GM21825 (cell line): ENCODE data around the gene CPXM2.

Experiments
- ATAC-seq: cut with Tn5 transposase; IDR thresholded peaks from one replicate; pipeline ENCODE4 v1.9.1; 2021; ENCODE audit warnings: mild to moderate bottlenecking, moderate library complexity; ENCODE audit not compliant: unreplicated experiment

The CPXM2 gene

DNA sequence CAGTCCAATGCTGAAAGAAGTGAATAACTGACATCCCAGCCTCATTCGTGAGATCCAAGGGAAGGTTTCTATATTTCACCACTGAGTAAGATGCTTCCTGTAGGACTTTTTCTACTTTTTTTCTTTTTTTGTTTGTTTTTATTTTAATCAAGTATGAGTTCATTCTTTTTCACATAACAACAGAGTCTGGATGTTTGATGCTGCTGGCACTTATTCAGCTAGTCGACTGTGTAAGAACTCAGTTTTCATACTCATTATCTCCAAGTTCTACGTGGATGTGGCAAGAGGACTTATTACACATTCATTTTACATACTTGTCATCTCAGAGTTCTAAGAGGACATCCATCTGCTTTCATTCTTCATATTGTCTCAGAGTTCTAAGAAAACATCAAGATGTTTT is 86.9 kb downstream of the CPXM2 start:
- no peak for ATAC-seq

DNA sequence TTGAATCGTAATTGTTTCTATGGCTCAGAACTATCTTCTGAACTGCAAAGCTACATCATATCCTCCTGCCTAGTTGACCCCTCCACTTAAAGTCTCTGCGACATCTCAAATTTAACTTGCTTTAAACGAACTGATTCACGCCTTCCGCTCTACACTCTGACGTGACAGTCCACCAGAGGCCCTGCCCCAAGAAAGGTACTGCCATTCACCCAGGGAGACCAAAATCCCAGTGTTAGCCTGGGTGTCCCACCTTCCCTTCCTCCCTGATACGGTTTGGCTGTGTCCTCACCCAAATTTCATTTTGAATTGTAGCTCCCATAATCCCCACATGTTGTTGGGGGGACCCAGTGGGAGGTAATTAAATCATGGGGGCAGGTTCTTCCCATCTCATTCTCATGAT is 90.8 kb downstream of the CPXM2 start:
- ATAC-seq: no peak

DNA sequence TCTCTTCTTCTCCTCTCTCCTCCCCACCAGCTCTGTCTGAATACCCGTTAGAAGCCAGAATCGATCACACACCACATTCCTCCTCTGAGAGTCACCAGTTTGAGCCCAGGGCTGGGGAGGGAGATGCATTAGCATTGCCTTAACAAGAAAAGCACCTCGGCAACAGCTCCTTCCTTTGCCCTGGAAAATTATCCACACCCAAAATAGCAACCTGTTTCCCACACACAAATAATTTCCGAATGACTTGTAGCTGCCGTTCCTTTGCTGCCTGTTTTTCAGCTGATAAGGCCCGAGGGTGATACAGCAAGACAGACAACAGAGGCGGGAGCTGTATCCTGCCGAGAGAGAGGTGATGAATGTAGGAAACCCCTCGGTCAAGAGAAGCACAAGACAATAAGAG is 91.3 kb downstream of the CPXM2 start:
- ATAC-seq: no peak

DNA sequence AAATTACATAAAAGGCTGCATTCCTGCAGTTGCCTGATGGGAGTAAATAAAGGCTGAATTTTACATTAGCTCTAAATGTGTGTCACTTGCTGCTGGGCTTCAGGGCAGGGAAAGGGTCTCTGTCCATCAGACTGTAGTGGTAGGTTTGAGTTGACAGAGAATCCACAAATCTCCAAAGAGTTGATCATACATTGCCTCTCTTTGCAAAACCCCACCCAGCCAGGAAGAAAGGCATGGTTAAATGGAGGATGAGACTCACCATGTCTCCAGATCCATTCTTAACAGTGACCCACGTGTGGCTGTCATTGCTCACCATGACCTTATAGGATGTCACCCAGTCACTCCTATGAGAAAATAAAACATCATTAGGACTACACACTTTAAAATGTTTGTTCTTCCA is 92.8 kb downstream of the CPXM2 start:
- no peak for ATAC-seq

DNA sequence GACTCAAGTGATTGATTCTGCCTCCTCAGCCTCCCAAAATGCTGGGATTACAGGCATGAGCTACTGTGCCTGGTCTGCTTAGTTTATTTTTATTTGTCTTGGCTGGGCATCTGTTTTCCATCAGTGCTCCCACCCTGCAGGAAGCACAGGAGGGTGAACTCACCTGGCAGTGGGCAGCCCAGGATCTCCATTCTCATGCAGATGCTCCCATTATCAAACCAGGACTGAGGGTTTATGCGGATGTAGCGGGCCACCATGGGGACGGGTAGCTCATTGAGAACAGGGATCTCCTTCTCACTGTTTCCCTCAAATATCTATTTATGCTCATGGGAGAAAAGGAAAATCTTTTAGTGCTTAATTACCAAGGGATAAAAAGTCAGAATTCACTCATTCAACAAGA is 93.8 kb downstream of the CPXM2 start:
- no peak for ATAC-seq

DNA sequence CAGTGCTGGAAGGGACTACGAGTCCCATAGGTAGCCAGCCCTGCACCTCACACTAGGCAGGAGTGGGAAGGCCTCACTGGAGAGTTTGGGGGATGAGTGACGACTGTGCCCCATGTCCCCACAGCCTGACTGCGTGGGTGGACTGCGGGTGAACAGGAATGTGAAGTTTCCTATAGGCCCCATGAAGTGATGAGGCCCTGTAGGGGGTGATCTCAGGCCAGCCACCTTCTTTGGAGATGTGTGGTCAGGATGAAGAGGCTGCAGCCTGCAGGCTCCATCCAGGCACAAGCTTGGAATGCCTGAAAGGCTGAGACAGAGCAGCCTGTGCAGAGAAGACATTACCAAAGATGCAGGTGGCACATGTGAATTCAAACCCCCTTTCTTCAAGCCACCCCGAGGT is 94.9 kb downstream of the CPXM2 start:
- ATAC-seq: no peak

DNA sequence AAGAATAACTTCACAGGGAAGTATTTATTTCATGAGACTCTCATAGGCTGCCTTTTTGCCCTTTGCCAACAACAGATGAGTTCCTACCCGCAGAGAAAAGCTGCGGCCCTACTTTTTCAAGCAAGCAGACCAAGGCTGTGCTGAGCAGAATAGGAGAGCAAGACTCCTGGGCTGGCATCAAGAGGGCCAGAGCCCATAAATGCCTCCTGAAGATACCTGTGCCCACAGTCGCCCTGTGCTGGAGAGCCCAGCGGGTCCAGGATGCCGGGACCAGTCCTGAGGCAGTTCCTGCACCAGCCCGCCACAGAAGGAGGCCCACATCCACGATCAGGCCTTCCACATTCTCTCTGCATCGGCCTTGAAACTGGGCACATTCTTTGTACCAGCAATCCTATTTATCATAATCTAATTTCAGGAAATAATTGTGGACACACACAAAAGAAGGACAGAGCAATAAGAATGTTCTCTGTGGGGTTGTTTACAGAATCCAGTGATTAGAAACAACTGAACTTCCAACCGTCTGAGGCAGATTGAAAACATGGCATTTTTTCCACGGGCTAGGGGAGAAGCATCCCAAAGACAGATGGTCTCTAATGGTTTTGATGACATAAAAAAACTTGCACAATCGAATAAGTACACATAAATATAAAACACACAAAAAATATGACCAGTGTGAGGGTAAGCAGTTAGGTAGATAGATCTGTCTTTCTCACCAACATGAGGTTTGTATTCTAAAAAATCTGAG is 95.6 kb downstream of the CPXM2 start:
- no peak for ATAC-seq

DNA sequence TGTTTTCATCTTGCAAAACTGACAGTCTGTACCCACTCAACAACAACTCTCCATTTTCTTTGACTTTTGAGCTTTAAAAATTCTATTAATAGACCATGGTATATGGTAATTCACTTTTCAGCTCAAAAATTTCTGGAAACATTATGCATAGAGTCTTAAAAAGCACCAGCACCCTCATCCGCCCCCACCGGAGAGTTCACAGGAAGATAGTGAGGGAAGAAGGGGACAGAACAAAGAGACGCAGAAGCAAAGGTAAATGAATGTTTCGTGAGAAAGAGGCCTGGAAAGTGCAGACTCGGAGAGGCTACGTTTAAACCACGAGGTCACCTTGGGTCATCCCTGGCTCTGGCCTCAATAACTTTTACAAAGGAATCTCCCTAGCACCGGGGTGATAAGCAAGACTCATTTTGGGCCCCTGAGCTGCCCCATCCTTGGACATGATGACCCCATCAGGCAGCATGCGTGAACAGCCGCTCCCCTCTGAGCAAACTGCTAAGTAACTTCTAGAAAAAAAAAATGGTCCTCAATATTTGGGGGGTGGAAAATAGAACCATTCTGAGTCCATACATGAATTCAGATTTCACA is 96.3 kb downstream of the CPXM2 start:
- ATAC-seq: no peak

DNA sequence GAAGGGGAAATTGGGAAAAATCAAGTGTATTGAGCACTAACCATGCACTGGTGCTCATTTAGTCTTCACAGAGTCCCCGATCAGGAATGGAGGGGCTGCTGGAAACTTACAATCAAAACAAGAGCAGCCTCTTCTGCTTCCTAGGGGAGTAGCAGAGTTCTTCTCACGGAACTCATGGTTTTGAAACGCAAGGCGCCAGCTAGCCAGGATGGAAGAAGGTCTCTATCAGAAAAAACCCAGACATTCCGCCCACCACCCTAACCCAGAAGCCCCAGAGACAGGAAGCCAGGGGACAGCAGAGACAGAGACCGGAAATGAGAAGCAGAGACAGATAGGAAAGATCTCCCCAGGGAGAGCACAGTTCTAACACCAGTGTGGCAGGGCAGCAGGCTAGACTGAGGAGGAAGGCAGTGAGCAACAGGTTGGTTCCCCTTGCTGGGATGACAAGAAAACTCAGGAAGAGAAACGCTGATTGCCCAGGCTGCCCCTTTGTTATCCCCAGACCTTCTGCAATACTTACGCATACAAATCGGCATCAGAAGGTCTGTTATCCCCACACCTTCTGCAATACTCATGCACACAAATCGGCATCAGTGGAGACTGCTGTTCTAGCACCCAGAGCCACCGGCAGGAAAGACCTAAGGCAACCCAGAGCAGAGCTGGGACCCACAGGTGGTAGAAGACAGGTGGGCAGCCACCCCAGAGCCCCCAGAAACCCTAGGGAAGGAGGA is 99.2 kb downstream of the CPXM2 start:
- no peak for ATAC-seq

DNA sequence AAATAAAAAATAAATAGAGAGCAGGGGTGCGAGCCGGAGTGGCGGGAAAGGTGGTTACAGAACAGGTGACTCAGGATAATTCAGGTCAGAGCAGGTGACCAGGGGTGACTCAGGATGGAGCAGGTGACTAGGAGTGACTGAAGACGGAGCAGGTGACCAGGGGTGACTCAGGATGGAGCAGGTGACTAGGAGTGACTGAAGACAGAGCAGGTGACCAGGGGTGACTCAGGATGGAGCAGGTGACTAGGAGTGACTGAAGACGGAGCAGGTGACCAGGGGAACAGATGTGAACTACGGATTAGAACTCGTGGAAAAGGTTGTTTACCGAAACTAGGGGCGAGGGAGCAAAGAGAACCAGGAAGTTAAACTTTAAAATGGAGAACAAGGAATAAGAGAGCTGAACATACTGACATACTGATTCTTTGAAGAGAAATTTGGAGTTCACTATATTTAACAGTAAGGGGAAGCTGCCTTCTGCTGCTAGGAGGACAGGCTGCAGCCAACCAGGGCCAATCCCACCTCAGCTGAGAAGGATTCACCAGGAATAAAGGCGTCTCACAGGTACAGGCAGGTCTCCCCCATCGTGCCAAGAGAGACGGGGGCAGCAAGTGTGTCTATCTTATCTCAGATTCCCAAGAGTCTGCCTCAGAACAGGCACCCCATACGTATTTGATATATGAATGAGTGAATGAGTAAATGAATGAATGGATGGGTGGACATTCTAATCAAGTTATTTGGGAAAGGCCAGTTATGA is 101.3 kb downstream of the CPXM2 start:
- no peak for ATAC-seq

DNA sequence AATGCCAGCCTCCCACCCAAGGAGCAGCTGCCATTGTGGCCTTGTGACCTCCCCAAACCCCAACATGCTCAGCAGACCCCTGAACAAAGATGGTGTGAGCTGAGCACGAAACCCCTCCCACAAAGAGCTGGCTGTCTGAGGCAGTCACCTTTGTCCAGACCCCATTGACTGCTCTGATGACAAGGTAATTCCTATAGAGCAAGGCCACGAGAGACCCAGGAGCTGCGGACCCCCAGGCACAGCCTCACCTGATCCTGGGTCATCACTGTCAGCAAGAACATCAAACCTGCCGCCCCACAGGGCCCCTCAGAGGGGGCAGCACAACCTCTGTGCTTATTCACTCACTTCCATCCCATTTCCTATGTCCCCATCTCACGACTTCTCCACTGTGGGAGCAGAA is 102.6 kb downstream of the CPXM2 start:
- ATAC-seq: no peak

DNA sequence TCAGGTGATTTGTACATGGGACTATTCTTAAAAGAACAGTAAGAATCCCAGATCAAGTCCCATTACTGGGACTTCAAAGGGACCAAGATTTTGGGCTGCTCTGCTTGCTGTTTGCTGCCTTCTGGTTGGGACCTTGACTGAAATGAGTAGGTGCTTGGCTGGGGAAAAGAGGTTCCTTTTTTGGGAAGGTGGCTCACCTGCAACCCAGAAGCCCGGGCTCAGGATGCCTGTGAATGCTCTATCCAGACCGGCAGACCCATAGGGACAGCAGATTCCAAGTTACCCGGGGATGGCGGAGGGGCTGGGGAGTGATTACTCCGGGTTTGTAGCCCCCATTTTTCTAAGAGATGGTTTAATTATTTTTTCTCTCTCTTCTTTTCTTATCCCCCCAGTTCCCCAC is 104.0 kb downstream of the CPXM2 start:
- ATAC-seq: no peak

DNA sequence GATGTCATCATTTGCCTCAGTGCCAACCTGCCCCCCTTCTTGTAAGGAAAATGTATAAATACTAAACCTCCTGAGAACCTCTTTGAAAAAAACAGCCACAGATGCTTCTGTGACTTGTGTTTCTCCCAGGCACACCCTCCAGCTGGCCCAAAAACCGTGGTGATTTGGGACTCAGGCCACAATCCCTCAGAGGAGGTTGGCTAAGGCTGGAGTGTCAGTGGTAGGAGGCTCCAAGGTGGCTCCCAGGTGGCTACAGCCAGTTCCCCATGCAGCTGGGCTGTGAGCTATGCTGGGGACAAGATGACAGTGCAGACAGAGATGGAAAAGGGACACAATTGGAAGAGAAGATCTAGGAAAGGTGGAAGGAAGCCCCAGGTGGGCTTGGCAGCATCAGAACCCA is 104.7 kb downstream of the CPXM2 start:
- no peak for ATAC-seq

DNA sequence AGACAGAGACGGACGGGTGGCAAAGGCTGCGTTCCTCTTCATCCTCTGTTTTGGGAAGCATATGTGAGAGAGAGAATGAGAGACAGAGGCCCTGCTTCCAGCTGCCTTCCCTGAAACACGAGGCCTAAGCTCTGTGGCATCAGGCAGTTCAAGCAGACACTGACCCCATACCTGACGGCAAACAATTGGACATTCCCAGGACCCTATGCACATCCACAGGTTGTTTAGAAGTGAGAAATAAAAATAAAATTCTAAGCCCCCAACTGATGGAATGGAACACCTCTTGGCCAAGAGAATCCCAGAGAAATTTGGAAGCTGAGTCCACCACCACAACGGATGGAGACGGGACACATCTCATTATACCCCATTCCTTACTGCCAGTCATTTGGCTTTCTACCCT is 105.3 kb downstream of the CPXM2 start:
- ATAC-seq: no peak

DNA sequence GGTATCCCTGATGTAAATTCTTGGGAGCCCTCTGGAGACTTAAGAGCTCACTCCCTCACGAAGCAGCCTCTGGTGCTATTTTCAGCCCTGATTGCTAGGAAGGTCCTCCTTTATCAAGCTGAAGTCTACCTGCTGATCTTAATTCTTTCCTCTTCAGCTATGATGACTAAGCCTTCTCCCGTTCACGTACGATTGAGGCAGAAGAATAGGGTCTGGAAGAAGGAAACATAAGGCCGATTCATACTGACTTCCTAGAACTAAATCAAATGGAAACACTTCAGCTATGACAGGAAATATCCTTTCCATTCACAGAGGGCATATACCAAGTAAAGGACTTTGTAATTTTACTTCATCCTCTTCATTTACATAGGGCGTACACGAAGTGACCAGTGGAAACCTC is 107.0 kb downstream of the CPXM2 start:
- no peak for ATAC-seq

DNA sequence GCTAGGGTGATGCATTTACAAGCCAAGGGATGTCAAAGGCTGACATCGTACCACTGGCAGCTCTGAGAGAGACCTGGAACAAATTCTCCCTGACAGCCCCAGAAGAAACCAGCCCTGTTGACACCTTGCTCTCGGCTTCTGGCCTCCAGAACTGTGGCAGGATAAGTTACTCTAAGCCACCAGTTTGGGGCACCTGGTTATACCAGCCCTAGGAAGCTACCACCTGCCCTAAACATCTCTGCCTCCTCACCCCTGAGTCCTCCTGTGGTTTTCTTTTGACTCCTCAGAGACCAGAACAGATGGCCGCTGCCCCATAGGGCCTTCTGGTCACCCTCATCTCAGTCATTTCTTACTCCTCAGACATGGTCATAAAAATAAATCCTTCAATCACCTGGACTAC is 107.4 kb downstream of the CPXM2 start:
- no peak for ATAC-seq

DNA sequence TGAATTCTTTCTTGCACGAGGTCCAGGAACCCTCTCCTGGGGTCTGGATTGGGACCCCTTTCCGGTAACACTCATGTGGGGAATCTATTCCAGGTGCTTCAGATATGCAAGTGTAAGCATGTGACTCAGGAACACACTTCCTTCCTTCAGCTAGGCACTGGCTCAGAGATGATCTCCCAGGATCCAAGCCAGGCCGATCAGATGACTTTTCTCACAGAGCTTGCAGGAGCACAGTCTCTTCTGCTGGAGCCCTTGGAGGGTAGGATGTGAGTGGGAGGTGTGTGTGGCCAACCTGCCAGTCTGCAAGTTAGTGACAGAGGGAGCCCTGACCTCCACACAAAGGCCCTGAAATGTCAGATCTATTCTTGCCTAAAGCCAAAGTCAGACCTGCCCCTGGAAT is 108.3 kb downstream of the CPXM2 start:
- no peak for ATAC-seq

DNA sequence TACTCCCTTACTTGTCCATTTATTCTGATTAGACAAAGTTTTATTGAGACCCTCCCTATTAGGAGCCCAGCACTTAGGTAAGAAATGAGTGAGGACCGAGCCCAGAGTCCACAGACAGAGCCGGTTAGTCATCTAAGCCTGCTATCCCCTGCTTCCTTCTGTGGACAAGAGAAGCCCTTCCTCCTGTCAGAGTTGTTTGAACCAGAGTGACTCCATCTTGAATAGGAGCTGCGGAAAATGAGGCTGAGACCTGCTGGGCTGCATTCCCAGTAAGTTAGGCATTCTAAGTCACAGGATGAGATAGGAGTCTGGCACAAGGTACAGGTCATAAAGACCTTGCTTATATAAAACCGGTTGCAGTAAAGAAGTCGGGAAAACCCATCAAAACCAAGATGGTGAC is 109.1 kb downstream of the CPXM2 start:
- ATAC-seq: no peak

DNA sequence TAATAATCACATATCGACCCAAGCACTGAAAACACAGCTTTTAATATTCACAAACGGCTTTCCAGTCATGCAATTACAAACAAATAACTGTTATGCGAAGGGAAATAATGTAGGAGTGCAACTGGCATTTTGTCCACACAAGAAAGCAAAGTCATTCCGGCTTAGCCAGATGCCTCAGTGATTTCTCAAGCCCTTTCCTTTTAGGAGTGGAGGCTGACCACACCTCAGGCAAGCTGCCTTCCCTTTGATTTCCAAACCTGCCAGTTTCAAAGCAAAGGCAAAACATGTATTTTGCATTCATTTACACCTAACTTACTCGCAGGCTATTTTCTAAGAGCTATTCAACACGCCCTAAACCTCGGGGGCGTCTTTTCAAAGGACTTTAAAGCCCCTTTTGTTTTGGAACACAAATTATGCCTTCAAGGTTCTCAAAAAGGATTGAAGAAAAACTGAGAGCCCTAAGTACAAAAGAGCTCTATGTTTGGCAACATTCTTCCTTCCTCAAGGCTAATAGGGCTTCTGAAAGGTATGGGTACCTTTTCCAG is 109.6 kb downstream of the CPXM2 start:
- no peak for ATAC-seq

DNA sequence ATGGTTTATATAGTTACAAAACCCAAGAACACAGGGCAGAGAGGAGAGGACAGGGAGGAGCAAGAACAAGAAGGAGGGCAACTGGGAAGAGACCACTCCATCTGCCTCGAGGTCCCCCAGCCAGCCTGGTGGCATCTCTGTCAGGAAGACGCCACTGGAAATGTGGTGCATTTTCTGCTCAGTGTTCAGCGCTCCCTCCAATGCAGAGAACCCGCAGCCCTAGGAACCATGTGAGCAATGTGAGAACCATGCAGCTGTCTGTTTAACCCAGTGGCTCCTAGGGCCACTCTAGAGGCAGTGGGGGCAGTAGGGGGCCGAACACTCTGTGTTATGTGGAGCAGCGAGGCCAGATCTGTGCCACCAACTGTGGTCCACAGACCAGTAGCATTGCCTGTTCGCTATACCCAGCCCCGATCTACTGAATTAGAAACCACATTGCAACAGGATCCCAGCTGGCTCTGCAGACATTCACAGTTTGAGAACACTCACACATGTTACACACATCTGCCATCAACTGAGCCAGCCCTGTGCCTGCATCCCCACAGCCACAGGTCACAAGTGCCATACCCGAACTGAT is 110.2 kb downstream of the CPXM2 start:
- no peak for ATAC-seq
